Ovary (tissue), 9 donors: ENCODE measurements around the gene DNM2. TPM values are rescaled to one million over a fixed set of nuclear protein-coding genes. Genes with fewer than 3 reads are reported as not detected.

ENCODE experiments used
- DNase-seq, 5 donors: peaks; one replicate each; pipeline ENCODE4 v3.0.0-alpha.2; 2019 to 2020
- H3K27ac ChIP-seq, 2 donors: fragments of 200-600 bp; one replicate each; pipeline versions ENCODE4 v1.5.1 to v1.8.0; 2019 to 2022
- H3K27me3 ChIP-seq: fragments of 200-600 bp; one replicate; pipeline ENCODE4 v1.8.0; 2022
- H3K36me3 ChIP-seq: fragments of 200-600 bp; sonication (generic); one replicate; pipeline ENCODE4 v1.5.1; 2019
- H3K4me1 ChIP-seq: one replicate; pipeline ENCODE4 v1.8.1; 2013; ENCODE audit warnings: mild to moderate bottlenecking, moderate library complexity; ENCODE audit not compliant: insufficient read depth
- H3K4me3 ChIP-seq: fragments of 200-600 bp; sonication (generic); one replicate; pipeline ENCODE4 v1.5.1; 2017
- H3K9me3 ChIP-seq, 2 donors: fragments of 200-600 bp in 1 of 2; sonication (generic) in 1 of 2; one replicate each; pipeline versions ENCODE4 v1.5.1 to v1.8.1; 2013 to 2019; ENCODE audit warnings: mild to moderate bottlenecking in 1 of 2, moderate library complexity in 1 of 2
- CTCF ChIP-seq, 3 donors: fragments of 450-650 bp in 2 of 3; fragments of 200-600 bp in 1 of 3; IDR thresholded peaks; one replicate each; pipeline versions ENCODE4 v1.5.1 to v1.8.0; 2016 to 2022; ENCODE audit warnings: antibody characterized with exemption in 3 of 3, mild to moderate bottlenecking in 1 of 3
- EP300 ChIP-seq: sonication (generic); formaldehyde crosslinking; IDR thresholded peaks from one replicate; pipeline ENCODE4 v1.6.1; 2017; ENCODE audit warnings: antibody characterized with exemption
- POLR2A ChIP-seq: fragments of 450-650 bp; IDR thresholded peaks from one replicate; pipeline ENCODE4 v1.6.1; 2017; ENCODE audit warnings: antibody characterized with exemption, mild to moderate bottlenecking, moderate library complexity
- WGBS, 3 donors: extraction: QIAGEN DNeasy Blood & Tissue Kit in 1 of 3; methylation state at CpG; one replicate each; pipeline versions ENCODE4 v1.1.5 to v1.1.7; 2013 to 2017; 5-methylcytosine and 5-hydroxymethylcytosine counted together
- intact Hi-C, 4 donors: fragments of 100-400 bp; cut with DNase I; formaldehyde crosslinking; loops; one replicate each; pipeline versions ENCODE4 v1.11.0 to v1.15.1; 2022 to 2023
- polyA plus RNA-seq, 2 donors: library from polyadenylated mRNA; stranded (reverse); fragments of 200-250 nt in 1 of 2; fragments of 350-450 nt in 1 of 2; fragmentation: Illumina TruSeq in 1 of 2; extraction: RNeasy Lipid Tissue Mini Kit (QIAGEN cat#74804) in 1 of 2; gene quantifications; one replicate each; pipeline ENCODE4 v1.2.3, GENCODE V29; 2013 to 2014
- total RNA-seq, 7 donors: library from RNA; depleted of rRNA in 2 of 7; stranded (reverse); fragments of >200 nt in 2 of 7; fragmentation: NEBNext Ultra II Directional in 3 of 7; extraction: Animal tissue kit (Norgen Biotek cat#: 25700) in 3 of 7; gene quantifications; one replicate each; pipeline versions ENCODE4 v1.1.0 to v1.2.4, GENCODE V29; 2016 to 2023
- donor health status: DM: no; HTN: no; CAD: no; lungs with moderate emphysema.
- donor health status: DM: no; HTN: no; CAD: no.
- donor health status: Bipolar disorder and iron deficiency.
- donor health status: DM: yes; HTN: yes; CAD: no.
- donor health status: DM: no; HTN: no; CAD: no.
- donor health status: DM: yes; HTN: yes; CAD: no.

The DNM2 gene
- total and polyA plus RNA-seq, 9 donors: 51.1 to 121 (median 74.3) TPM

GRCh38 chr19:10686193-10686592 lies 31.7 kb upstream of the DNM2 start:
- Histone ChIP-seq H3K4me1 (no peaks in the 10 kb centered on the region), H3K4me3 (no peak overlapping the region), H3K36me3 (no peaks in the 10 kb centered on the region), H3K27ac (no peak overlapping the region), H3K27me3 (no peaks in the 10 kb centered on the region), H3K9me3 (no peaks in the 10 kb centered on the region)
- WGBS, 3 donors: 66 to 88% (median 84%) methylated on average over 10 of the region's 10 CpGs
- no peak for DNase-seq
- intact Hi-C loops: no loop called here
- no peak for TF ChIP-seq EP300

GRCh38 chr19:10686661-10687517 lies 31.0 kb upstream of the DNM2 start:
- no peak overlapping the region for H3K27ac ChIP-seq
- TF ChIP-seq EP300 (no peak), CTCF (IDR thresholded peaks at IDR 0.05) (no peak), POLR2A (no peak)
- WGBS, 3 donors: 62 to 81% (median 63%) methylated on average over 28 to 31 of the region's 31 CpGs
- H3K9me3 ChIP-seq: no peaks in the 10 kb centered on the region
- no peak overlapping the region for H3K4me3 ChIP-seq
- no peak for DNase-seq
- H3K36me3 ChIP-seq: no peaks in the 10 kb centered on the region
- H3K4me1 ChIP-seq: no peaks in the 10 kb centered on the region
- intact Hi-C loops: no loop called here
- H3K27me3 ChIP-seq: no peaks in the 10 kb centered on the region

GRCh38 chr19:10687518-10688288 lies 30.2 kb upstream of the DNM2 start:
- H3K4me3 ChIP-seq: no peak overlapping the region
- no peaks in the 10 kb centered on the region for H3K4me1 ChIP-seq
- no peak overlapping the region for H3K27ac ChIP-seq
- H3K27me3 ChIP-seq: no peaks in the 10 kb centered on the region
- TF ChIP-seq EP300 (no peak), CTCF (IDR thresholded peaks at IDR 0.05) (no peak), POLR2A (no peak)
- no peaks in the 10 kb centered on the region for H3K36me3 ChIP-seq
- DNase-seq: no peak
- no peaks in the 10 kb centered on the region for H3K9me3 ChIP-seq
- intact Hi-C loops: no loop called here
- 75 to 81% (median 78%) methylated on average over 19 to 25 of the region's 25 CpGs for WGBS, 3 donors

GRCh38 chr19:10688545-10689280 lies 29.2 kb upstream of the DNM2 start:
- TF ChIP-seq POLR2A: no peak
- no peak for TF ChIP-seq EP300
- no peak for TF ChIP-seq CTCF (IDR thresholded peaks at IDR 0.05)
- Histone ChIP-seq H3K4me3 (no peak overlapping the region), H3K27me3 (no peaks in the 10 kb centered on the region), H3K9me3 (no peaks in the 10 kb centered on the region), H3K4me1 (no peaks in the 10 kb centered on the region), H3K27ac (no peak overlapping the region), H3K36me3 (no peaks in the 10 kb centered on the region)
- WGBS, 3 donors: 85 to 87% (median 86%) methylated on average over 26 to 27 of the region's 27 CpGs
- intact Hi-C loops: no loop called here
- no peak for DNase-seq
